LNCaP clone FGC (cell line): ENCODE results near the gene RUFY4.

Experiments used
- DNase-seq: peaks from one replicate; pipeline ENCODE4 v3.0.0-alpha.2; 2011; ENCODE audit warnings: low read depth
- H3K4me3 ChIP-seq: 2 replicates; pipeline ENCODE4 v1.5.1; 2011; ENCODE audit warnings: mild to moderate bottlenecking, low read depth, low read length, control low read depth
- TF ChIP-seq, protein P1 (sequence below): IDR thresholded peaks from 2 replicates; pipeline ENCODE4 v1.5.1; 2012; ENCODE audit warnings: mild to moderate bottlenecking; ENCODE audit not compliant: control insufficient read depth, insufficient read depth; ENCODE audit errors: extremely low read depth

The RUFY4 gene

DNA sequence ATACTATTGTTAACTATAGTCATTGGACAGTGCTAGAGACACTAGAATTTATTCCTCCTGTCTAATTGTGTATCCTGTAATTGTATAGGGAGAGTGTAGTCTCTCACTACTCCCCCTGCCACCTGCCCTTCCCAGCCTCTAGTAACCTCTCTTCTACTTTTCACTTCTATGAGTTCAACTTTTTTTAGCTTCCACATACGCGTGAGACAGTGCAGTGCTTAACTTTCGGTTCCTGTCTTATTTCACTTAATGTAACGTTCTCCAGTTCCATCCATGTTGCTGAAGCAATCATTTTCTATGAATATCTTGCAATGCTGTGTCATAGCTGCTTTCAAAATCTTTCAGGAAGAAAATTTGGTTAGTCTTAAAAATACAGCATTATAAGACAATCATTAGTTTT lies 22.8 kb upstream of the RUFY4 start:
- H3K4me3 ChIP-seq, result no peak overlapping the region
- no peak for DNase-seq
- TF ChIP-seq, protein P1, sequence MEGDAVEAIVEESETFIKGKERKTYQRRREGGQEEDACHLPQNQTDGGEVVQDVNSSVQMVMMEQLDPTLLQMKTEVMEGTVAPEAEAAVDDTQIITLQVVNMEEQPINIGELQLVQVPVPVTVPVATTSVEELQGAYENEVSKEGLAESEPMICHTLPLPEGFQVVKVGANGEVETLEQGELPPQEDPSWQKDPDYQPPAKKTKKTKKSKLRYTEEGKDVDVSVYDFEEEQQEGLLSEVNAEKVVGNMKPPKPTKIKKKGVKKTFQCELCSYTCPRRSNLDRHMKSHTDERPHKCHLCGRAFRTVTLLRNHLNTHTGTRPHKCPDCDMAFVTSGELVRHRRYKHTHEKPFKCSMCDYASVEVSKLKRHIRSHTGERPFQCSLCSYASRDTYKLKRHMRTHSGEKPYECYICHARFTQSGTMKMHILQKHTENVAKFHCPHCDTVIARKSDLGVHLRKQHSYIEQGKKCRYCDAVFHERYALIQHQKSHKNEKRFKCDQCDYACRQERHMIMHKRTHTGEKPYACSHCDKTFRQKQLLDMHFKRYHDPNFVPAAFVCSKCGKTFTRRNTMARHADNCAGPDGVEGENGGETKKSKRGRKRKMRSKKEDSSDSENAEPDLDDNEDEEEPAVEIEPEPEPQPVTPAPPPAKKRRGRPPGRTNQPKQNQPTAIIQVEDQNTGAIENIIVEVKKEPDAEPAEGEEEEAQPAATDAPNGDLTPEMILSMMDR, result no peak

DNA sequence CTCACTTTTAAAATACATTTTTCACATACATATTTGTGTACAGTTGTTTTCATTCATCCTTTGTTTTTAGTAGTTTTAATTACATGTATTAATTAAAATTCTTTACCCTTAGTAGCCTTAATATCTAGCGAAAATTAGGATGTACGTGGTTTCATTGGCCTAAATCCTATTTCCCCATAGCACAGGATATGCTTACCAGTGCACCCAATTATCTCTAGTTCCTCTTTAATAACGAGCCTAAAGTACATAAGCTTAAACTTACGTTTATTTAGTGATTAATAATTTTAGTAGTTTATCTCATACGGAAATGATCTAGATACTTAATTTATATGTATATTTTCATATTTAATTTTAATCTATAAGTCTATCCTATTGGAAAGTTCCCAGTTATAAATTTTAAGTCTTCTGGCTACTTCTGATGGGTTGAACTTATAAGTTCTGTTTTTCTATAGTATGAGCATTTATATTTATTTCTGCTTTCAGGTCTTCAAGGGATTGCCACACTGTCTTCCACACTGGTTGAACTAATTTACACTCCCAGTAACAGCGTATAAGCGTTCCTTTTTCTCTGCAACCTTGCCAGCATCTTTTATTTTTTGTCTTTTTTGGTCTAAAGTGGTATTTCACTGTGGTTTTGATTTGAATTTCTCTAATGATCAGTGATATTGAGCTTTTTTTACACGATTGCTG lies 21.4 kb upstream of the RUFY4 start:
- no peak overlapping the region for H3K4me3 ChIP-seq
- DNase-seq, result no peak

DNA sequence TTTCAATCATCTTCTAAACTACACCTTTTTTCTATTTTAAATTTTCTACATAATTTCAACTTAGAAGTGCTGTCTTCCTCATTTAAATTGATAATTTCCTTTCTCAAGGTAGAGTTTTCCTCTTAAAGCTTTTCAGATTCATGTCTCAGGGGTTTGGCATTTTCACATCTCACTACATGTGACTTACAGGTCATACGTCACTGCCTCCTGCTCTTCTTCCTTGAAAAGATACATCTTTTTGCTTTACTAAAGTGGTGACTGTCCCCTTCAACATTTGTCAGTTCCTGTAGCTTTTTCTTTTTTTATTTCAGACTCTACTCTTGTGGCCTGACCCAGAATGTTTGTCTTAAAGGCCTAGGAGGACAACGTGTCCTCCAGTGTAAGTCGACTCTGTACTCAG lies 17.1 kb upstream of the RUFY4 start:
- no peak overlapping the region for H3K4me3 ChIP-seq
- DNase-seq, result no peak
- TF ChIP-seq, protein P1, result no peak

More for the DNA sequence above, 21.4 kb upstream of the RUFY4 start:
- TF ChIP-seq, protein P1, result no peak

DNA sequence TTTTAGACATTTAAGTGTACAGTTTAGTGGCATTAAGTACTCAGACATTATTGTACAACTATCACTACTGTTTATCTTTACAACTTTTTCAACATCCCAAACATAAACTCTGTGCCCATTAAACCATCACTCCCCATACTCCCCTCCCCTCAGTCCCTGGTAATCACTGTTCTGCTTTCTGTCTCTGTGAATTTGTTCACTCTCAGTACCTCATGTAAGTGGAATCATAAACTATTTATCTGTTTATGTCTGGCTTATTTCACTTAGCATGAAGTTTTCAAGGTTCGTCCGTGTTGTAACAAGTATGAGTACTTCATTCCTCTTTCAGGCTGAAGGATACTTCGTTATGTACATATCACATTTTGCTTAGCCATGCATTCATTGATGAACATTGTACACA lies 9.8 kb upstream of the RUFY4 start:
- no peak overlapping the region for H3K4me3 ChIP-seq
- no peak for DNase-seq
- TF ChIP-seq, protein P1, result no peak

DNA sequence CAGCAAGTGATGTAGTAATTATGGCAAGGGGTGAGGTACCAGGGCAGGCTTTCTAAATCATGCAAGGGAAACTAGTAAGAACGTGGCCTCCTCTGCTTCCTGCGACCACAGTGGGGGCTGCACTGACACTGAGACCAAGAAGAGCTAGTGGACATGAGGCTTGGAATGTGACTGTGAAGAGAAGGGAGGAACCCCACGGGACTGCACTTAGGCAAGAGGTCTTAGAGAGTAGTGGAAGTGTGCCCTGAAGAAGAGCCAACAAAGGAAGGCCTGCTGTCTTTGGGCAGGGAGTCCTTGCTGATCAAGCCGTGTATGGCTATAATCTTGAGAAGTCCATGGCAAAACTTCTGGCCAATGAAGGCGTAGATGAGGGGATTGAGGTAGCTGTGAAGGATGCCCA lies 8.9 kb upstream of the RUFY4 start:
- H3K4me3 ChIP-seq, result no peak overlapping the region
- no peak for DNase-seq
- TF ChIP-seq, protein P1, result no peak

GRCh38 chr2:218060950-218061660 lies 7.9 kb upstream of the RUFY4 start:
- no peak overlapping the region for H3K4me3 ChIP-seq
- DNase-seq, result no peak
- TF ChIP-seq, protein P1, result no peak

- DNase-seq, result no peak
- TF ChIP-seq, protein P1, result no peak
- no peak overlapping the region for H3K4me3 ChIP-seq
Observed at GRCh38 chr2:218063486-218063885, 5.6 kb upstream of the RUFY4 start.
